ENCODE results near the gene SP4.
"Not testable (repeated sequence)": the region's sequence is repeated elsewhere in the genome, so short reads cannot be mapped to it uniquely, and the experiment has no call there.

The SP4 gene

GRCh38 chr7:21526448-21526847 is 98.6 kb downstream of the SP4 start:
- Histone ChIP-seq H2AFZ (ENCODE audit: low read depth, low read length, severe bottlenecking) (no peak overlapping the region), H3K27ac (ENCODE audit: low read depth, low read length) (no peak overlapping the region), H3F3A (ENCODE audit: insufficient read depth) (no peaks in the 10 kb centered on the region), H3K27me3 (ENCODE audit: low read length) (no peaks in the 10 kb centered on the region), H3K79me2 (ENCODE audit: insufficient read depth, low read length) (no peaks in the 10 kb centered on the region), H3K9ac (ENCODE audit: low read length) (no peak overlapping the region), H3K9me2 (replicated peaks; ENCODE audit: insufficient read depth, low read length) (no peaks in the 10 kb centered on the region), H3K4me2 (ENCODE audit: low read depth, low read length, poor library complexity, severe bottlenecking) (no peak overlapping the region), H3K36me3 (ENCODE audit: low read length) (no peaks in the 10 kb centered on the region), H4K20me1 (ENCODE audit: low read depth, low read length) (no peaks in the 10 kb centered on the region), H3K4me3 (ENCODE audit: insufficient read depth, low read length, poor library complexity, severe bottlenecking) (no peak overlapping the region), H3K9me3 (ENCODE audit: insufficient read depth, low read length) (peaks cover 4% of the 10 kb centered on the region; the same call in 1 of the 2 replicates)
- TF ChIP-seq EZH2phosphoT487 (conservative IDR thresholded peaks at IDR 0.05; ENCODE audit: low read length), result no peak
- TF ChIP-seq CTCF (IDR thresholded peaks at IDR 0.05; ENCODE audit: insufficient read depth, low read length, poor library complexity, severe bottlenecking), result no peak

- H3K36me3 ChIP-seq (ENCODE audit: low read length); H3K4me2 ChIP-seq (ENCODE audit: low read depth, low read length, poor library complexity, severe bottlenecking); H3K9me3 ChIP-seq (ENCODE audit: insufficient read depth, low read length); H3K79me2 ChIP-seq (ENCODE audit: insufficient read depth, low read length); H3K27ac ChIP-seq (ENCODE audit: low read depth, low read length); H4K20me1 ChIP-seq (ENCODE audit: low read depth, low read length); H3K27me3 ChIP-seq (ENCODE audit: low read length); H3F3A ChIP-seq (ENCODE audit: insufficient read depth); H3K4me3 ChIP-seq (ENCODE audit: insufficient read depth, low read length, poor library complexity, severe bottlenecking); H3K9ac ChIP-seq (ENCODE audit: low read length); H2AFZ ChIP-seq (ENCODE audit: low read depth, low read length, severe bottlenecking); H3K9me2 ChIP-seq (replicated peaks; ENCODE audit: insufficient read depth, low read length): not testable (repeated sequence)
These were observed 104.6 kb downstream of the SP4 start for GRCh38 chr7:21532485-21532884.

GRCh38 chr7:21533646-21534045 is 105.8 kb downstream of the SP4 start:
- not testable (repeated sequence) for H4K20me1 ChIP-seq (ENCODE audit: low read depth, low read length); H3K4me3 ChIP-seq (ENCODE audit: insufficient read depth, low read length, poor library complexity, severe bottlenecking); H3K79me2 ChIP-seq (ENCODE audit: insufficient read depth, low read length); H3F3A ChIP-seq (ENCODE audit: insufficient read depth); H3K27me3 ChIP-seq (ENCODE audit: low read length); H3K4me2 ChIP-seq (ENCODE audit: low read depth, low read length, poor library complexity, severe bottlenecking); H3K36me3 ChIP-seq (ENCODE audit: low read length); H3K9ac ChIP-seq (ENCODE audit: low read length); H2AFZ ChIP-seq (ENCODE audit: low read depth, low read length, severe bottlenecking); H3K9me3 ChIP-seq (ENCODE audit: insufficient read depth, low read length); H3K9me2 ChIP-seq (replicated peaks; ENCODE audit: insufficient read depth, low read length); H3K27ac ChIP-seq (ENCODE audit: low read depth, low read length)

GRCh38 chr7:21536445-21537118 is 108.7 kb downstream of the SP4 start:
- H3K79me2 ChIP-seq (ENCODE audit: insufficient read depth, low read length); H3K9me2 ChIP-seq (replicated peaks; ENCODE audit: insufficient read depth, low read length); H3K9ac ChIP-seq (ENCODE audit: low read length); H3K4me3 ChIP-seq (ENCODE audit: insufficient read depth, low read length, poor library complexity, severe bottlenecking); H3K4me2 ChIP-seq (ENCODE audit: low read depth, low read length, poor library complexity, severe bottlenecking); H4K20me1 ChIP-seq (ENCODE audit: low read depth, low read length); H2AFZ ChIP-seq (ENCODE audit: low read depth, low read length, severe bottlenecking); H3F3A ChIP-seq (ENCODE audit: insufficient read depth); H3K27ac ChIP-seq (ENCODE audit: low read depth, low read length); H3K9me3 ChIP-seq (ENCODE audit: insufficient read depth, low read length); H3K27me3 ChIP-seq (ENCODE audit: low read length); H3K36me3 ChIP-seq (ENCODE audit: low read length): not testable (repeated sequence)

- Histone ChIP-seq H4K20me1 (ENCODE audit: low read depth, low read length) (no peaks in the 10 kb centered on the region), H3K9ac (ENCODE audit: low read length) (no peak overlapping the region)
These were observed 111.1 kb downstream of the SP4 start for GRCh38 chr7:21538936-21539495.

More at GRCh38 chr7:21538936-21539495, 111.1 kb downstream of the SP4 start:
- Histone ChIP-seq H3K9me2 (replicated peaks; ENCODE audit: insufficient read depth, low read length) (no peaks in the 10 kb centered on the region), H3K4me3 (ENCODE audit: insufficient read depth, low read length, poor library complexity, severe bottlenecking) (no peak overlapping the region), H3K4me2 (ENCODE audit: low read depth, low read length, poor library complexity, severe bottlenecking) (no peak overlapping the region), H3K27ac (ENCODE audit: low read depth, low read length) (no peak overlapping the region), H3K27me3 (ENCODE audit: low read length) (no peaks in the 10 kb centered on the region), H3K79me2 (ENCODE audit: insufficient read depth, low read length) (no peaks in the 10 kb centered on the region), H3F3A (ENCODE audit: insufficient read depth) (no peaks in the 10 kb centered on the region), H2AFZ (ENCODE audit: low read depth, low read length, severe bottlenecking) (no peak overlapping the region), H3K9me3 (ENCODE audit: insufficient read depth, low read length) (no peaks in the 10 kb centered on the region; the same call in 1 of the 2 replicates), H3K36me3 (ENCODE audit: low read length) (no peaks in the 10 kb centered on the region)
- TF ChIP-seq CTCF (IDR thresholded peaks at IDR 0.05; ENCODE audit: insufficient read depth, low read length, poor library complexity, severe bottlenecking) (no peak), EZH2phosphoT487 (conservative IDR thresholded peaks at IDR 0.05; ENCODE audit: low read length) (no peak)
